Activated CD4-positive, alpha-beta T cell treated with anti-CD3 and anti-CD28 coated beads for 48 hours (primary cell): ENCODE measurements around the gene SAP30BP.

Source experiments
- DNase-seq: peaks from one replicate; pipeline ENCODE4 v3.0.0-alpha.2; 2020

Gene SAP30BP

GRCh38 chr17:75743625-75744206, 76.6 kb downstream of the SAP30BP start:
- no peak for DNase-seq

GRCh38 chr17:75748706-75749105, 81.6 kb downstream of the SAP30BP start:
- no peak for DNase-seq

- DNase-seq, result peak; percentile 94
Measured at GRCh38 chr17:75749545-75750389, 82.6 kb downstream of the SAP30BP start.

- DNase-seq, result no peak
Measured at GRCh38 chr17:75750661-75751423, 83.7 kb downstream of the SAP30BP start.

- DNase-seq, result no peak
Measured at GRCh38 chr17:75751676-75752404, 84.7 kb downstream of the SAP30BP start.

- no peak for DNase-seq
Measured at GRCh38 chr17:75752405-75752709, 85.2 kb downstream of the SAP30BP start.

- no peak for DNase-seq
Measured at GRCh38 chr17:75752802-75753513, 85.8 kb downstream of the SAP30BP start.

GRCh38 chr17:75753514-75754377, 86.6 kb downstream of the SAP30BP start:
- peak; percentile 76 for DNase-seq

- no peak for DNase-seq
Measured at GRCh38 chr17:75754378-75755204, 87.5 kb downstream of the SAP30BP start.

- DNase-seq, result peak; percentile 18
Measured at GRCh38 chr17:75755205-75755901, 88.2 kb downstream of the SAP30BP start.

GRCh38 chr17:75755990-75756389, 88.9 kb downstream of the SAP30BP start:
- no peak for DNase-seq

GRCh38 chr17:75756451-75757085, 89.4 kb downstream of the SAP30BP start:
- no peak for DNase-seq

GRCh38 chr17:75757086-75757681, 90.0 kb downstream of the SAP30BP start:
- DNase-seq, result no peak
